GM18867 (cell line): Measurements from ENCODE around the gene ZDHHC22.

ENCODE experiments used
- ATAC-seq: cut with Tn5 transposase; IDR thresholded peaks from one replicate; pipeline ENCODE4 v1.9.1; 2021; ENCODE audit warnings: mild to moderate bottlenecking, moderate library complexity; ENCODE audit not compliant: unreplicated experiment

Gene ZDHHC22

DNA sequence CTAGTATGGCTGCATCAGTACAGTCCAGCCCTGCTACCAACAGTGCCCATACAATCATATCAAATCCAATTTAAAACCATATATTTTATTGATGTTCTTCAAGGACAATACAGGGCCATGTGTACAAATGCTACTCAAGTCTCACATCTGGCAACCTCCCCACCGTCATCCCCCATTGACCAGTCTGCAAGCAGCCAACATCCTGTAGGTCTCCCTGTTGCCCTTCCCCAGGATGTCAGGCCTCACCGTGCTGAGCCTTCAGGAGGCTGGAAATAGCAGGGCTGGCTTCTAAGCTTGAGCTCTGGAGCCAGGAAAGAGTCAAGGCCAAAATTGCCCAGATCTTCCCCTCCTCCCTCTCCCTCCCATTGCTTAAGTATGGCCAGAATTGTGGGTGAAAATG lies 10.4 kb downstream of the ZDHHC22 start:
- no peak for ATAC-seq

DNA sequence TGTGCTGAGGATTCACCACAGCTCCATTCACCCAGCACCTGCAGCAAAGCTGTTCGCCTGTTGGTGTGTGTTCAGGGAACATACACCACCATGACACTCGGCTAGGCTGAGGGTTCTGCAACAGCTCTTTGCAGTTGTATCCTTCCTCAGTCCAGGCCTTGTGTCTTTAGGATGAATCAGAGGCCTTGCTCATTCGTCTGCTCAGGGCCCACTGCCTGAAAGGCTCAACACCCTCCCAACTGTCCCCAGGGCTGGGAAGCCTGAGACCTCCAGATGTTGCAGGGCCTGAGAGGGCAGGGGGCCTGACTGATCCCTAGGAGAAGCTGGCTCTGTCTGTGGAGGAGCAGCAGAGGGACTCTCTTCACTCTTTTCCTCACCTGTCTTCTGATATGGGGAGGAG lies 11.2 kb downstream of the ZDHHC22 start:
- no peak for ATAC-seq

DNA sequence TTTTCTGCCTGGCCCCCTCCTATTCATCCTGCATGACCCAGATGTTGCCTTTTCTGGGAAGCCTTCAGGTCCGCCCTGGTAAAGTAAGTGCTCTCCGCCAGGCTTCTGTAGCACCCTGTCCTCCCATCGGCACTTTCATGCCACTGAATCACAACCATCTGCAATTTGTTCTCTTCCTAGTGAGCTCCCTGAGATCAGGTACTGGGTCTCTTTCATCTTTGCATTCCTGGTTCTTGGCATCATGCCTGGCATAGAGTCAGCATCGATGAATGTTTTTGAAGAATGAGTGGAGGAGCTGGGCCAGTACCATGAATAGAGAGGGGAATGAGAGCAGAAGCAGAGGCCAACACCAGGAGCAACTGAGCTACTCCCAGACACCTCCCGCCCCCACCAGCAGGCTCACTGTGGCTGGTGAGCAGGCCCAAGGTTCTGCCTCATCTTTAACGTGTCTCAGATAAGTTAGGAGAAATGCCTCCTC lies 13.1 kb downstream of the ZDHHC22 start:
- ATAC-seq, result no peak

DNA sequence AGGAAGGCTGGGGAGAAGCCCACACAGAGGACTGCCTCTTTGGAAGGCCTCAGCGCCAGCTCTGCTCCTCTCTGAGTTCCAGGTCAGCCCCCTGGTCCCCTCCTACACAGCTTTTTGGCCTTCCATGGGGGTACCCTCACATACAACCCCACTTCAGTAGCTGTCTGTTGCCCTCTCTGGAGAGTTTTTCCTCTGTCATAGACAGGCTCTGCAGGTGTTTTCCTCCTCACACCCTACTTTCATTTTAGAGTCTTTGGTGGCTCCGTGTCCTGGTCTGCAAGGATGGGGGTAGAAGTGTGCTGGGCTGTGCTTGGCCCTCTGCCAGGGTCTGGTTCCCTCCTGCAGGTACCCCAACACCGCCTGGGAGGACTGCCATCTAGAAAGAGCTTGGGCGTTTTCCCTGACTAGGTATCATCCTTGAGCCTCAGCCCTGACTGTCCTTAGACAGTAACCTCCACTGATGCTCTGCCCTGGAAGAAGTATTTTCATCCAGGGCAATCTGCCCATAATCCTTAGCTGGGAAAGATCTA lies 15.1 kb downstream of the ZDHHC22 start:
- no peak for ATAC-seq

DNA sequence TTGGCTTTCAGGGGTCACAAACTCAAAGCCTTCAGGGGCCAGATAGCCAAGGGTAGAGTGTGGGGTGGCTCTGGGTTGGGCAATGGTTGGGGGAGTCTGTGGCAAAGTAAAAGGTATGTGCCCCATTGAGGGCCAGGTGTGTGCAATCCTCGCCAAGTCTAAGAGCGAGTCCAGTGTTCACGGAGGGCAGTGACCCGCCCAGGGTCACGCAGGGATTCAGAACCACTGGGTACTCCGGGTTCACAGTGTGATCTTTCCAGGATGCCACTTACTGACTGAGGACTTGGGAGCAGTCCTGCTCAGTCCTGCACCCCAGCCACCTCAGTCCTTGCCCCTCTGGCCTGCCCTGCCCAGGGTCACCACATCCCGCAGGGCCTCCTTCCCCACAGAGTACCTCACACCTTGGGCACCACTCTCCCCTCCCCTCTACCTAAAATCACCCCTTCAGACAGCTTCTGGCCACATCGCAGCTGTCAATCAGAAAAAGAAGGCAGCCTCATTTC lies 15.7 kb downstream of the ZDHHC22 start:
- ATAC-seq, result no peak

DNA sequence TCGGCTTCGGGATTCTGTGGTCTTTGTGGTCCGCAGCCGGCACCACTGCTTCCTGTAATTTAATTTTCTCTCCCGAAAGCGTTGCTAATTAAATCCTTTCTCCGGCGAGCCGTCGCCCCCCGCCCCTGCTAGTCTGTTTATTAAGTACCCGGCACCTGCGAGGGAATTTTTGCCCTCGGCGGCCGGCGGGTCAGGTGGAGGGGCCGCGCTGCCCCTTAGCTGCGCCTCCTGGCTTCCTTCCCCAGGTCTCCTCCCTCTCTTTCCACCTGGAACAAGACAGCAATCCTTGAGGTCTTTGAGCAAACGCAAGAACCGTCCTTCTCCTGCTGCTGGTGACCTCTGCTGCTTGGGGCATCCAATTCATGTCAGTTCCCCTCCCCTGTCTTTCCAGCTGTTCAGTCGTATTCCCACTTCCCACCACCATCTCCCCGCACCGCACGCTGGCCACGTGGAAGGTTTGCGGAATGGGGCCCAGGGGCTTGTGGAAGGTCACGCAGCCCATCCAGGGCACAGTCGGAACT lies 16.2 kb downstream of the ZDHHC22 start:
- no peak for ATAC-seq

DNA sequence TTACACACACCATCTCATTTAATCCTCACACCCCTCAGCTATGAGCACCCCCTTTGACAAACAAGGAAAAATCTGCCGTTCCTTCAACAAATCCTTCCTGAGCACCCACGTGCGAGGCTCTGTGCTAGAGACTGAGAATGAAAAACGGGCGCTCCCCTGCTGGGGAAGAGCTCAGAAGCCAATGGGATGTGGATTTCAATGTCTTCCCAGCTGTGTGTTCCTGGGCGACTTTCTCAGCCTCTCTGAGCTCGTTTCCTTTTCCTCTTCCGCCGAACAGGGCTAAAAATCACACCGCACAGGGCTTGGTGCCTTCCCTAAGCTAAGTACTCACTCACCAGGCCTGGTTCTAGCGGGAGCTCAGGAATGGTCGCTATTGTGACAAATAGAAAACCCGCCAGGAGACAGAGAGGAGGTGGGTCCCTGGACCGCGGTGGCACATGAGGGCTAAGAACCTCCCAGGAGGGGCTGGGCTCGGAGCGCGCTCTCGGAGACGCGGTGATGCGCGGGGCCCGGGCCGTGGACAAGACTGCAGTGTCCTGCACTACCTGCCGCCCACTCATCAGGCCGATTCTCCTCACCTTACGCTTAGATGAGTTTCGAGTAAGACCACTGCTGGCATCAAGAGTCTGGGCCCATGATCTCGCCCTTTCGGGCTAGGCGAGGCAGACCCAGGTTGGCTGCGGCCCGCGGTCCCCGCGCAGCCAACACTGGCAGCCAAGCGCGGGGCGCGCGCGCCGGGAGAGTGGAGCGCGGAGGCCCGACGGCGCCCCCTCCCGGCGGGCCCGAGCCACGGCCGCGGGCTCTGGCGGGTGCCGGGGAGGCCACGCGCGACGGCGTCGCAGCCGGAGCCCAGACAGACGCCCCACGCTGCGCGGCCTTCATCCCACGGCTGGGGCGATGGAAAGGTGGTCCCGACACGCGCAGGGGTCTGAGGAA lies 17.0 kb downstream of the ZDHHC22 start:
- no peak for ATAC-seq

DNA sequence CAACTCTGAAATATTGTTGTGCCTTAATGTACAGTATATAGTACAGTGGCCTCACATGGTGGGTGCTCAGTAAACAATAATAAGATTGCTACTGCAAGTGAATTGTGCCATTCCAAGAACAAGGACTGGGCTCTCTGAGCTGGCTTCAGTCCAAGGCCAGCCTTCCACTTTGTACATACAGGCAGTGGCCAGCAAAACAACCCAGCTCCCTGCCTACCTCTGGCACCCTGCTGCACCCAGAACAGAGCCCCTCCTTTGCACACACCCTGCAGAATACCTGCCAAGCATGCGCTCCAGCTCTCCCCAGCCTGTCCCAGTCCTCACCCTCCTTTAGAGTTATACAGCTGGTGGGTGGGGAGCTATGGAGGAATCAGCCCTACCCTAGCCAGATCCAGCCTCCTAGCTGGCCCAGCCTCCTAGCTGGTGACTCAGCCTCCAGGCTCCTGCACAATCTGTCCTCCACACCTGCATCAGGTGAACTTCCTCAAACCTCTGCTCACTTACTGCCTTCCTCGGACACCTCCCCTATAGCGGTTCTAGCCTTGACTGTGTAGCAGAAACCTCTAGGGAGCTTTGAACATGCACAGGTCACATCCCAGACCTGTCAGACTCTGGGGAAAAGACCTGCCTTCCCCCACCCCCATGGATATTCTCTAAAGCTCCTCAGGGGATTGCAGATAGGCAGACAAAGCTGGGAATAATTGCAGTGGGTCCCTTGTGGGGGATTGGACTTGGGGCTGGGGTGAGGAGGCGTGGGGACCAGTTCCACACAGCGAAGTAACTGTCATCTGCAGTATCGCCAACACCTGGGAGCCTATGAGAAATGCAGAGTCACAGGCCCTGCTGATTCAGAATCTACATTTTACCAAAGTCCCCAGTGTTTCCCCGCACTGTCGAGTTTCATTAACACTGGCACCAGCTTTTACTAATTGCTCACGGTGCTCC lies 17.9 kb downstream of the ZDHHC22 start:
- ATAC-seq, result no peak

DNA sequence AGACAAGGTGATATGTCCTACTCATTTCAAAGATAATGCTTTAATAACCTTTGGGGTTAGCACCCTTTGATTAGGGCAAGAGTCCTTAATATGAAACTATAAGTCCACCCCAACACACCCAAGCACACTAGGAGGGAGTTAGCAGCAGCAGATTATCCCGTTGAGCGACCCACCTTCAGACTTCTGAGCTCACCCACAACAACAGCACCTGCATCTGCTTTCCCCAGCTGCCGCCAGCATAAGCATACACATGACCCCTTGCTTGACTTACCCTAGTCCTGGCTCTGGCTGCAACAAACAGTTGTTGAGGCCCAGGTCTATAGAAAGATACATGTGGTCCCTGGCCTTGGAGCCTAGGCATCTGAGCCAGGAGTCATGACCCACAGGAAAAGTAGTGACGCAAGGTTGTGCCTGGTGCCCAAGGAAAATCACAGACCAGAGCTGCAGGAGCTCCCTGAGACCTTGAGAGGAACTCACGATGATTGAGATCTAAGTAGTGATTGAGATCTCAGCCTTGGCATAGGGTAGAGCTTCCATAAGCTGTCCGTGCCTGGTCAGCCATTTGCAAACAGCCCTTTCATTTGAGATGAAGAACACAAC lies 19.0 kb downstream of the ZDHHC22 start:
- ATAC-seq, result no peak

DNA sequence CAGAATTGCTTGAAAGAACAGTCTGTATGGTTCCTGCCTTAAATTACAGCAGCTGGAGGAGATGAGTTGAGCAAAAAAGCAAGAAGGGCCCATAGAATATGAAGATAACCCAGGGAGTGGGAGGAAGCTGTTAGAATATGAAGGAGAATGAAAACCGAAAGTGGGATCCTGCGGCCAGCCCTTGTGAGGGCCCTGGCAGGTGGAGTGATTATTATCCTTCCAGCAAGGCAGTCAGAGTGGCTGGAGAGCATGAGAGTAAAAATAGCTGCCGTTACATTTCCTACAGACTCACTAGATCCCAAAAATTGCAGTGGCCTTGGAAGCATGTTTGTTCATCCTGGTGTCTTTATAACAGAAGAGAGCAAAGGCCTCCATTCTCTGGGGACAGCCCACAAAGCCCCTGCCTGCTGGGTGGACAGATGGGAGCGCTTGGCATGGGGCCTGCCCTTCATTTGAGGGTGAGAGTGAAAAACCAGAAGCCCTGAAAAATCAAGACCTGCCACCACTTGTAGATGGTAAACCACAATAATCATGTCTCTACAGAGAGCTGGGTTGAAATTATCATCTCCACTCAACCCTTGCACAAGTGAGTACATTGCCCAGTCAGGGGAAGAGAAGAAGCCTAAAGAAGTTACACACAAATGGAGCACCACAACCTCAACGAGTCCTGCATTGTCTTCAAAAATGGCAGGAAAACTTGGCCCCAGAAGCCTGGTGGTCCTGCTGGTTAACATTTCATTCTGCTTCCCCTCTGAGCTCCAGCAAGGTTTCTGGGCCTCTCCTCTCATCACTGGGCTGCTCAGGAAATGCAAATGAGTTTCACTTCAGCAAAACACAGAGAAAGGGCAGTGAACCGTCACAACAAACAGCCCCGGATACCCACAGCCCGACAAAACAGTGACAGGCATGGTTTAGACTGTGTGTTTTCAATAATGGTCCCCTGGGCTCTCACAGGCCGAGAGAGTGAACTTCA lies 20.5 kb downstream of the ZDHHC22 start:
- ATAC-seq, result peak; percentile 87

DNA sequence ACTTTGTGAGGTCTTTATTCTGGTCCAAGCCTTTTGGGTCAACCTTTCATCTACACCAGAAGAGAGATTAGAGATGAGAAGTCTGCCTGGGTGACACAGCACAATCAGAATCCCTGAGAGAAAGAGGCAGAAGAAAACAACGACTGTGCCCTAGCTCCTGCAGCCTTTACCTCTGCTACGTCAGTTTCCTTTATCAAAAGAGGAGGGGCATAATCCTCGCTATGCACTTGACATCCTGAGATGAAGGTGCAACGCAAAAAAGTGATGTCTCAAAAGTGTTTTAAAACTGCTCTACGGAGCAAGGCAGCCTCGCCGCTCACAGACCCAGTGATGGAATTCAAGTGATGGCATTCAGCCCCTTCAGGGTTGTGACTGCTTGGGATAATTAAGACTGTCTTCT lies 21.7 kb downstream of the ZDHHC22 start:
- no peak for ATAC-seq

DNA sequence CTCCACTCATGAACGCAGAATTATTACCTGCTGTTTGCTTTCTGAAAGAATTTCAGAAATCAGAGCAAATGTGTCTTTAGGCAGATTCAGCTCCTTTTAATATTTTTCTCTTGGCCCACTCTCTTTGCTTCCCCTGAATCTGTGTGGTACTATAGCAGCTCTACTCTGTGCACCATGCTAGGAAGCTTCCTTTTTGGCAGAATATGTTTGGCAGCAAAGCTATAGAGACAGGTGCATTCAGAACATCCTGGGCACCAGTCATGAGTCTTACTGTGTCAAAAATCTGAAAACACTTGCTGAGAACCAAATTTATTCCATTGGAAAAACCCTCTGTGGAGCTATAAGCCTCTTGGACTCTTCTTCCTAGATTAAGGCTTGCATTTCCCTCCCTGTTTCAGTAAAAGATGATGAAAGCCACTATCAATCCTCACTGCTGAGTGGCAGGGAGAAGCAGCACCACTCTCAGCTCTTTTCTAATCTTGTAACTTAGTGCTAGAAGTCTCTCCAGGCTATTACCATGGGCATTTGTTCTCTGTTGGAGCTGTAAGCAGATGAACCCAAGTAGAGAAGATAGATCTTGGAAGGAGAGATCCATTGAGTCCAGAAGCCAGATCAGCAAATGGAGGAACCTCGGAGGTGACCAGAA lies 25.3 kb downstream of the ZDHHC22 start:
- no peak for ATAC-seq

DNA sequence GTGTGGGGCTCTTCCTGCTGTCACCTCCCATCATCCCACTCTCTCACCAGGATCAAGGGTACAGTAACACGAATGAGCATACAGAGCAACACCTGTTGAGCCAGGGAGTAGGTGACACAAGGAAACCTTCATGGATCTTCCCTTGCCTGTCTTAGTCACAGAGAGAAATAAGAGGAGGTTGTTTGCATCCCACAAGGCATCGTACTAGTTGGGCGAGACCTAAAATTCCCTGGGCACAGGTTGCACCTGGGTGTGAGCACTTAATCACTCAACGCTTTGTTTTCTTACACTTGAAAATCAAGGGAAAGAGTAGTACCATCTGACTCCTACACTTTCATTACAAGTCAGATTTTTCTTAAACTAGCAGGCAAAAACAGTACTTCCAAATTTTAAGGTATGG lies 27.0 kb downstream of the ZDHHC22 start:
- no peak for ATAC-seq

DNA sequence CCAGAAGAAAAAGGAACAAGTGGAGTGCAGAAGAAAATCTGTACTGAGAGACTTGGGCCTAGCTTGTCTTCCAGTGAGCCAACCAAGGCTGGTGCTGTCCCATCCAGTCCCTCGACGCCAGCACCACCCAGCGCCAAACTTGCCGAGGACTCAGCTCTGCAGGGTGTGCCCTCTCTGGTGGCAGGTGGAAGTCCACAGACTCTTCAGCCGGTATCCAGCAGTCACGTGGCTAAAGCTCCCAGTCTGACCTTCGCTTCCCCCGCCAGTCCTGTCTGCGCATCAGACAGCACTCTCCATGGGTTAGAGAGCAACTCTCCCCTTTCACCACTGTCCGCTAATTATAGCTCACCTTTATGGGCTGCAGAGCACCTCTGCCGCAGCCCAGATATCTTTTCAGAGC lies 27.9 kb downstream of the ZDHHC22 start:
- no peak for ATAC-seq

DNA sequence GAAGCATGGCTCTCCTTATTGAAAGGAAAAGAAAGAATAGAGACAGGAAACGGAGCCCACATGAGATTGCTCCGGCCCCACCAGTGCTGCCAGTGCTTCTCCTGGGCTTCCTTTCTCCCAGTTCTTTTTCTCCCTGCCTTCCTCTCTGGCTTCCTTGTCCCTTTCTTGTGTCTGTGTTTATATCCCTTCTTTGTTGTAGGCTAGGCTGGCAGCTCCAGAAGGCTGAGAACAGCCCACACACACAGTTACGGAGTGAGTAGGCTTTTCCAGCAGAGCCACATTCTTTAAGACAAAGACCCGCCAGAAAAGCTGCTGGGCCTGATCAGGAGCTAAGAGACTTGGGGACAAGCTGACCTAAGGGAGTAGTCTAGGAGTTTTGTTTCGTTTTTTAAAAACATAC lies 30.6 kb downstream of the ZDHHC22 start:
- no peak for ATAC-seq

DNA sequence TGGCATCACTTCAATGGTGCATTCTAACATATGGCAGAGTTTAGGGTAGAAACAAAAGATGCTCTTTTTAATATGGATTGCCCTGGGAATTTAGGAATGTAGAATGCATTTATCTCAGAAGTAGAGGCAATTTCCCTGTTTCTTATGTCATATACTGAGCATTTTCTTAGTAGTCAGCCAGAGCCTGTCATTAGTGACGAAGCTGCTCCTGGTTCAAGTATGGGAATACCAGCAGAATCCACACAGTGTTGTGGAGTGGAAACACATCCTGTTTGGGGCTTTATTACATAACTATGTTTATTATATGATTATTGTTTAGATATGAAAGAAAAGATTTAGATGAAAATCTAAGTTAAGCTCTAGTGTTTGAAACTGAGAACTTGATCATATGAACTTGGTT lies 31.3 kb downstream of the ZDHHC22 start:
- no peak for ATAC-seq

DNA sequence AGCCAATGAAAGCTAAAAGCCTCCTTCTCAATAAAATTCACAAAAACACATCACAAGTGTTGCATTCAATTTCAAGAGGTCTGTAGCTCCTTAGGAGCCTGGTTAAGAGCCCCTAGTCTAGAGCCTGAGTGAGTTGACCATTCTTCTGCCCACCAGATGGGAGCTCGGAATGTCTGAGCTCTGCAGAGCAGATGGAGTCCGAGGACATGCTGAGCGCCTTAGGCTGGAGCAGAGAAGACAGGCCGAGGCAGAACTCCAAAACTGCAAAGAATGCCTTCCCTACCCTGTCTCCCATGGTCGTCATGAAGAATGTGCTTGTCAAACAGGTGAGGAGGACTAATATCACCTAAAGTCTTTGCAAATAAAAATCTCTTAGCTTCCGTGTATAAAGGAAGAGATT lies 31.9 kb downstream of the ZDHHC22 start:
- no peak for ATAC-seq

DNA sequence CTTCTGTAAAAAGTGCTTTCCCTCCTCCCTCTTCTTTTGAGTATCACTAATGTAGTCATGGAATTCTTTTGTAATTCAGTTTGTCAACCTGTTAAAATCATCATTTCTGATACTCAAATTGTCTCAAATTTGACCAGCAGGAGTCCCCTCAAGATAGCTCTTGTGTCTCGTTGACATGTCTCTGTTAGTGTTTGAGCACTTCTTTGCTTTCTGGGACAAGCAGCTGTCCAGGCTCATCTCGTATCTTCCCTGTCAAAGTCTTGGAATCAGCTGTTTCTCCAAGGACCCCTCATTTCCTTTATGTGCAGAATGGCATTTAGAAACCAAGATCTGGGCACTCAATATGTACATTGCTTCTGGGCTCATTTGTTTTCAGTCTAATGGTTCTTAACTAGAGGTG lies 32.8 kb downstream of the ZDHHC22 start:
- no peak for ATAC-seq

DNA sequence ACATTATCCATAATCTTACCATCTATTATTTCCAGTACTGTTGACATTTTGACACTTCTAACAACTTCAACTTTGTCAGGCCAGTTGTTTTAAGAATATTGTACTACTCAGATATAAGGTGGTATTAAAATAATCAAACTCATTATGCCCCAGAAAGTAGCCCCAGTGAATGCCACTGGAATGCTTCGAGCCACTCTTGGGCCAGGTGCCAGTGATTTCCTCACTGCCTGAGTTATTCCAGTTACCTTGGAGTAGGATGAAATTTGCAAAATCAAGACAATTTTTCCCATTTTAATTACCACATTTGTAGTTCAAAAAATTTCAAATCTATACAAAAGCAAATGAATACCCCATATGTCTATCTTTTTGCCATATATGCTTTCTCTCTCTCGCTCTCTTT lies 34.4 kb downstream of the ZDHHC22 start:
- ATAC-seq, result no peak
